Left lung (tissue), 10 donors: ENCODE results near the gene RALGPS2. TPM values are rescaled to one million over a fixed set of nuclear protein-coding genes. Genes with fewer than 3 reads are reported as not detected.

Experiments
- ATAC-seq: fragments of 200-7000 bp; cut with Tn5 transposase; one replicate; pipeline ENCODE4 v1.9.1; 2020; ENCODE audit warnings: moderate library complexity
- DNase-seq, 4 donors: peaks; one replicate each; pipeline ENCODE4 v3.0.0-alpha.2; 2013 to 2020
- H3K27ac ChIP-seq, 2 donors: fragments of 200-600 bp; sonication (generic) in 1 of 2; one replicate each; pipeline versions ENCODE4 v1.5.0 to v1.8.0; 2020 to 2021
- H3K27me3 ChIP-seq, 2 donors: fragments of 200-600 bp; sonication (generic) in 1 of 2; one replicate each; pipeline versions ENCODE4 v1.5.0 to v1.8.0; 2020 to 2021
- H3K36me3 ChIP-seq, 2 donors: fragments of 200-600 bp; sonication (generic) in 1 of 2; one replicate each; pipeline versions ENCODE4 v1.5.0 to v1.8.0; 2020 to 2021
- H3K4me1 ChIP-seq, 2 donors: fragments of 200-600 bp; one replicate each; pipeline ENCODE4 v1.8.0; 2021
- H3K4me3 ChIP-seq, 2 donors: fragments of 200-600 bp; sonication (generic) in 1 of 2; one replicate each; pipeline versions ENCODE4 v1.5.0 to v1.8.0; 2020 to 2021; ENCODE audit warnings: mild to moderate bottlenecking in 1 of 2
- H3K9me3 ChIP-seq, 2 donors: fragments of 200-600 bp; sonication (generic) in 1 of 2; one replicate each; pipeline versions ENCODE4 v1.5.0 to v1.8.0; 2020 to 2021
- CTCF ChIP-seq, 2 donors: fragments of 200-600 bp; sonication (generic) in 1 of 2; IDR thresholded peaks; one replicate each; pipeline versions ENCODE4 v1.5.0 to v1.8.0; 2021; ENCODE audit warnings: antibody characterized with exemption in 2 of 2
- intact Hi-C, 2 donors: fragments of 100-400 bp; cut with DNase I; formaldehyde crosslinking; loops; one replicate each; pipeline versions ENCODE4 v1.11.2 to v1.14.2; 2022
- polyA plus RNA-seq, 6 donors: library from polyadenylated mRNA; unstranded; fragments of 120-200 nt; gene quantifications; one replicate each; pipeline ENCODE4 v1.2.1, GENCODE V29; 2013; ENCODE audit not compliant: insufficient read length in 6 of 6
- total RNA-seq, 2 donors: library from RNA; stranded (reverse); fragmentation: NEBNext Ultra II Directional; extraction: Animal tissue kit (Norgen Biotek cat#: 25700); gene quantifications; one replicate each; pipeline ENCODE4 v1.2.1, GENCODE V29; 2021
- donor health status: DM: no; HTN: yes; CAD: no.
- donor health status: DM: no; HTN: no; CAD: no.

RALGPS2 gene
- total and polyA plus RNA-seq, 8 donors: 9.0 to 24.5 (median 20.9) TPM

GRCh38 chr1:178941849-178942248 lies 216.8 kb downstream of the RALGPS2 start:
- ATAC-seq (no peak), DNase-seq (no peak)
- Histone ChIP-seq H3K27me3 (no peaks in the 10 kb centered on the region), H3K4me1 (no peaks in the 10 kb centered on the region), H3K36me3 (no peaks in the 10 kb centered on the region), H3K9me3 (no peaks in the 10 kb centered on the region), H3K4me3 (no peak overlapping the region), H3K27ac (no peak overlapping the region)
- intact Hi-C loops: no loop called here
- no peak for TF ChIP-seq CTCF (IDR thresholded peaks at IDR 0.05)

- intact Hi-C loops: no loop called here
Measured at GRCh38 chr1:178942285-178943198, 217.5 kb downstream of the RALGPS2 start.

GRCh38 chr1:178944729-178945128 lies 219.7 kb downstream of the RALGPS2 start:
- DNase-seq: no peak
- no peak for ATAC-seq
- no peak for TF ChIP-seq CTCF (IDR thresholded peaks at IDR 0.05)
- no peaks in the 10 kb centered on the region for H3K9me3 ChIP-seq
- H3K4me1 ChIP-seq: no peaks in the 10 kb centered on the region
- no peak overlapping the region for H3K4me3 ChIP-seq
- H3K27ac ChIP-seq: no peak overlapping the region
- H3K36me3 ChIP-seq: no peaks in the 10 kb centered on the region
- intact Hi-C loops: no loop called here
- H3K27me3 ChIP-seq: no peaks in the 10 kb centered on the region

More at GRCh38 chr1:178942285-178943198, 217.5 kb downstream of the RALGPS2 start:
- Histone ChIP-seq H3K27me3 (no peaks in the 10 kb centered on the region), H3K4me1 (no peaks in the 10 kb centered on the region), H3K4me3 (no peak overlapping the region), H3K36me3 (no peaks in the 10 kb centered on the region), H3K27ac (no peak overlapping the region), H3K9me3 (no peaks in the 10 kb centered on the region)
- ATAC-seq (no peak), DNase-seq (no peak)
- no peak for TF ChIP-seq CTCF (IDR thresholded peaks at IDR 0.05)

GRCh38 chr1:178945763-178946266 lies 220.8 kb downstream of the RALGPS2 start:
- TF ChIP-seq CTCF (IDR thresholded peaks at IDR 0.05): no peak

GRCh38 chr1:178946416-178946815 lies 221.4 kb downstream of the RALGPS2 start:
- H3K27ac ChIP-seq: no peak overlapping the region
- ATAC-seq: no peak
- no peak for DNase-seq
- H3K4me1 ChIP-seq: no peaks in the 10 kb centered on the region
- no peak overlapping the region for H3K4me3 ChIP-seq
- intact Hi-C loops: no loop called here
- no peaks in the 10 kb centered on the region for H3K9me3 ChIP-seq
- no peak for TF ChIP-seq CTCF (IDR thresholded peaks at IDR 0.05)
- no peaks in the 10 kb centered on the region for H3K27me3 ChIP-seq
- H3K36me3 ChIP-seq: no peaks in the 10 kb centered on the region

More at GRCh38 chr1:178945763-178946266, 220.8 kb downstream of the RALGPS2 start:
- no peak overlapping the region for H3K27ac ChIP-seq
- no peaks in the 10 kb centered on the region for H3K27me3 ChIP-seq
- ATAC-seq (no peak), DNase-seq (no peak)
- no peaks in the 10 kb centered on the region for H3K36me3 ChIP-seq
- no peak overlapping the region for H3K4me3 ChIP-seq
- intact Hi-C loops: no loop called here
- no peaks in the 10 kb centered on the region for H3K9me3 ChIP-seq
- H3K4me1 ChIP-seq: no peaks in the 10 kb centered on the region
